GM10847 (cell line): ENCODE data around the gene TAS2R30.

ENCODE experiments used
- POLR2A ChIP-seq: IDR thresholded peaks from 2 replicates; pipeline ENCODE4 v1.6.1; 2011; ENCODE audit not compliant: insufficient read length; ENCODE audit errors: extremely low read depth

Gene TAS2R30

DNA sequence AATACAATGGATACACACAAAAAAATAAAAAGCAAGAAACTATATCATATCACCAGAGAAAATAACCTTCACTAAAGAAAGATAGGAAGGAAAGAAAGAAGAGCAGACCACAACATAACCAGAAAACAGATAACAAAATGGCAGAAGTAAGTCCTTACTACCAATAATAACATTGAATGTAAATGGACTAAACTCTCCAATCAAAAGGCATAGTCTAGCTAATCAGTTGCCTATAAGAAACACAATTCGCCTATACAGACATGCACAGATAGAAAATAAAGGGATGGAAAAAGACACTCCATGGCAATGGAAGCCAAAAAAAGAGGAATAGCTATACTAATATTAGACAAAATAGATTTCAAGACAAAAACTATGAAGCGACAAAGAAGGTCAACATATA lies 8.9 kb upstream of the TAS2R30 start:
- no peak for TF ChIP-seq POLR2A

- no peak for TF ChIP-seq POLR2A
Measured at GRCh38 chr12:11136075-11136474, 1.6 kb upstream of the TAS2R30 start.

GRCh38 chr12:11133816-11134215 lies 628 bp downstream of the TAS2R30 start:
- TF ChIP-seq POLR2A = no peak

DNA sequence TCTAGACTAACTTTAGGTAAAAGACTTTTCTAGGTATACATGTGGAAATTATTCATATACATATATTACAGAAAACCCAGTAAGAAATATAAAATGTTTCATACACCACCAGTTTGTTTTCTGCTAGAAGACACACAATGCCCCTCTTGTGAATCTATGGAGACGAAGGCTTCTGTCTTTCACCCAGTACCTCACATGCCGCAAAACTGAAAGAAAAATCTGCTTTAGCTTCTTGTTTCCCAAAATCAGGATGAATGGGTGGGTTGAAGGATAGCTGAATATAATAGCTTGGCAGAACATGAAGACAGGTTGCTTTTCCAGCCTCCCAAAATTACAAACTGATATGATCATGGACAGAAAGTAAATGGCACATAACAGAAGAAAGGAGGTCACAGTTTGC lies 1.3 kb downstream of the TAS2R30 start:
- no peak for TF ChIP-seq POLR2A

- no peak for TF ChIP-seq POLR2A
Measured at GRCh38 chr12:11130999-11131398, 3.4 kb downstream of the TAS2R30 start.

- TF ChIP-seq POLR2A = no peak
Measured at GRCh38 chr12:11130382-11130781, 4.1 kb downstream of the TAS2R30 start.

GRCh38 chr12:11108862-11109261 lies 25.6 kb downstream of the TAS2R30 start:
- TF ChIP-seq POLR2A = no peak

DNA sequence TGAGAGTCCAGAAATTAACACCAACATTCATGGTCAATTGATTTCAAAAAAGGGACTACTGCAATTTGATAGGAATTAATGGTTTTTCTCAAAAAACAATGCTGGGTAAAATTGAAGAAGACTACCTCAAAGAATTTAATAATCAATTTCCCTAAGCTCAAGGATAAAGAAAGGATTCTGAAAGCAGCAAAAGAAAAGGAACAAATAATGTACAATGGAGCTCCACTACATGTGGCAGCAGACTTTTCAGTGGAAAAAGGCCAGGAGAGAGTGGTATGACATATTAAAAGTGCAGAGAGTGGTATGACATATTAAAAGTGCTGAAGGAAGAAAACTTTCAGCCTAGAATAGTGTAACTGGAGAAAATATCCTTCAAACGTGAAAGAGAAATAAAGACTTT lies 26.7 kb downstream of the TAS2R30 start:
- TF ChIP-seq POLR2A = no peak

DNA sequence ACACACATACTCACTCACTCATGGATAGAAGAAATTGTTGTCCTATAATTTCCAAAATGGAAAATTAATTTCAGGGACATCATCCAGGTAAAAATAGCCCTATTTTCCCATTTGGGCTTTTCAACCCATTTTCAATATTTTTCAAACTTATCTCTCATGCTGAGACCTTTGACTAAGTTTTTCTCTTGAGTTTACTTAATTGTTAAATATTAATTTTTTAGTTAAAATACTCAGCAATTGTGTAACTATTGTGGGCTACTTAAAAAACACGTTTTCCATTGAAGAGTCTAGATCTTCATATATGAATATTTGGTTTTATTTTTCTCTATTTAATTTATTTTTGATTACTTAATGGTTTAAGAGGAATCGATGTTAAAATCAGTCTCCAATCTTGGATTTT lies 28.2 kb downstream of the TAS2R30 start:
- no peak for TF ChIP-seq POLR2A

- no peak for TF ChIP-seq POLR2A
Measured at GRCh38 chr12:11105546-11105945, 28.9 kb downstream of the TAS2R30 start.

- TF ChIP-seq POLR2A = no peak
Measured at GRCh38 chr12:11092128-11092527, 42.3 kb downstream of the TAS2R30 start, which contains the start of gene TAS2R43. TSS of gene TAS2R43 (minus strand) at chr12:11092313. CDS start at chr12:11092229, 84 bp downstream.

DNA sequence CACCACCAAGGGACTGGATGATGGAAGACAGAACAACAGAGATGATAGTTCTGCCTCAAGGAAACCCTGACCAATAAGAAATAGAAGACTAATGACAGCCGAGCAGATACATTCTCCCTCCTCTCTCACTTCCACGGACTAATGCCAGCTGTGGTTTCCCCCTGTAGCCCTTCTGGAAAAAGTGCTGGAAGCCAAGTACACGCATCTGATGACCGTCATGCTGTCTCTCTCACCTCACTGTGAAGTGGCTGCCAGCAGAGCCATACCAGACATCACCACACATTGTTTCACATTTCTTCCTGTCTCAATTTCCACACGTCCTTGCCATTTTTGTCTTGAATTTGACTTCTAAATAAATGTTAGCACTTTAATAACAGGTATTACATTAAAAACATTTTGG lies 45.2 kb downstream of the TAS2R30 start:
- TF ChIP-seq POLR2A = no peak

DNA sequence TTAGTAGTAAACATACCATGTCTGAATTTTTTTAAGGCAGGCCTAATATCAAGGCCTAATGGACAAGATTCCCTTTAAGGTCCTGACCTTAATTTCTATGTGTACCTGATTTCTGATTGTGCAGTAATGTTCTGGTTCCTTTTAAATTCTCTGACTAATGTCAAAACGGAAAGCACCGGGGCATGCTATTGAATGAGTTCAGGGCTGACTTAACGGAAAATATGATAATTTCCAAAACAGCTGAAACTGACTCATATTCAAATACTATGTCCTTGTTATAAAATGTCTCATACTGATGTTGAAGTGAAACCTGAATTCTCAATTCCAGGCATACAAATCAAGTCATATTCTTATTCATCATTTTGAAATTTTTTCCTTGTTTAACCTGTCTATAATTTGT lies 49.0 kb downstream of the TAS2R30 start:
- no peak for TF ChIP-seq POLR2A
